Smooth muscle cell of the brain vasculature (primary cell): ENCODE measurements around the gene SLC25A41.

Experiments used
- DNase-seq: peaks from one replicate; pipeline ENCODE4 v3.0.0-alpha.2; 2012; ENCODE audit warnings: low read depth, low spot score

Gene SLC25A41

GRCh38 chr19:6433663-6434062 lies at the start of gene SLC25A41:
Gene SLC25A41, minus strand, starts transcription at chr19:6433763. Its CDS starts 70 bp downstream, at chr19:6433693.
- DNase-seq, result no peak

DNA sequence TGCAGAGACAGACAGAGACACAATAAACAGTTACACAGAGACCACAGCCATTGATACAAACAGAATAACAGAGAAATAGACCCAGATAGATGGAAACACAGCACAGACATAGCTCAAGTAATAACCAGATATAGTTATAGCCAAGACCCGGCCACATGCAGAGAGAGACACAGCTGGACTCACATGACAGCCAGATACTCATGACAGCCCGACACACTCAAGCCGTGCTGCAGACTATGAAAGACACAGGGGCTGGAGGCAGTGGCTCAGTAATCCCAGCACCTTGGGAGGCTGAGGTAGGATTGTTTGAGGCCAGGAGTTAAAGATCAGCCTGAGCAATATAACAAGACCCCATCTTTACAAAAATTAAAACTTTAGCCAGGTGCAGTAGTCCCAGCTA lies 49.7 kb upstream of the SLC25A41 start:
- no peak for DNase-seq

DNA sequence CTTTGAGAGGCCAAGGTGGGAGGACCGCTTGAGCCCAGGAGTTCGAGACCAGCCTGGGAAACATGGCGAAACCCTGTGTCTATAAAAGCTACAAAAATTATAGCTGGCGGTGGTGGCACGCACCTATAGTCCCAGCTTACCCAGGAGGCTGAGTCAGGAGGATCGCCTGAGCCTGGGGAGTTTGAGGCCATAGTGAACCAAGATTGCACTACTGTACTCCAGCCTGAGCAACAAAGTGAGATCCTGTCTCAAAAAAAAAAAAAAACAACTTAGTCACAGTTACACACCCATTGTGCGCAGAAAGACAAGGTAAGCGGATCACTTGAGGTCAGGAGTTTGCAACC lies 48.8 kb upstream of the SLC25A41 start:
- no peak for DNase-seq

DNA sequence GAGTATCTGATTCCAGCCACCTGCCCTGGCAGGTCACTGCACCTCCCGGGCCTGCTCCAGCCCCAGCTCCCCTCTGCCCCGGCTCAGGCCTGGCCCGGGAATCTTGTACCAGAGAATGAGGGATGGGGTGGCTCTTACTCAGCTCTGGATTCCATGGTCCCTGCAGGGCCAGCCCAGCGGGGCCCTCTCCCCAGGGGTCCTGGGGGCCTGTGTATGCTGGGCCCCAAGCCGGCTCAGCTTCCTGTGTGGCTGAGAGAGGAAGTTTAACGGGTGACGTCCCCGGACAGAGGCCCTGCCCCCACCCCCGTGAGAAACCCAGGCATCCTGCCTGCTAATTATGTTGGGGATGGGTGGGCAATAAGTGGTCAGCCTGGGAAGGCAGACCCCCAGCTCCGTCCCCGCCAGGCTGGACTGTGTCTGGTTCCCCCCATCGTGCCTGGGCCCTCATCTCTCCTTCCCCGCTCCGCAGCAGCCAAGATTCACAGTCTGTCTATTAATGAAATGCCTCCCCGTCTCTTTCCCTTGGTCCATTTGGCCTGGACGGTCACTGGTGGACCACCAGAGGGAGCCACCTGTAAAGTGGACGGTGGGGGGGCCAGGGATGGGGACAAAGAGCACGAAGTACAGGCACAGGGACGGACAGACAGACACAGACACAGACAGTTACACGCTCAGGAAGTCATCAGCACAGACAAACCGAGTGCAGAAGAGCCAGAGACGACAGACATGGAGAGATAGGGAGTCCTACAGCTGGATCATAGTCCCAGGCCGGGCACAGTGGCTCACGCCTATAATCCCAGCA lies 48.2 kb upstream of the SLC25A41 start, which contains the start of gene DENND1C:
Gene DENND1C (minus strand): TSS at position 247 of the 802 bp plus-strand sequence. CDS start 92 bp downstream, at position 155.
- no peak for DNase-seq

GRCh38 chr19:6480848-6481415 lies 47.4 kb upstream of the SLC25A41 start:
- DNase-seq, result no peak

DNA sequence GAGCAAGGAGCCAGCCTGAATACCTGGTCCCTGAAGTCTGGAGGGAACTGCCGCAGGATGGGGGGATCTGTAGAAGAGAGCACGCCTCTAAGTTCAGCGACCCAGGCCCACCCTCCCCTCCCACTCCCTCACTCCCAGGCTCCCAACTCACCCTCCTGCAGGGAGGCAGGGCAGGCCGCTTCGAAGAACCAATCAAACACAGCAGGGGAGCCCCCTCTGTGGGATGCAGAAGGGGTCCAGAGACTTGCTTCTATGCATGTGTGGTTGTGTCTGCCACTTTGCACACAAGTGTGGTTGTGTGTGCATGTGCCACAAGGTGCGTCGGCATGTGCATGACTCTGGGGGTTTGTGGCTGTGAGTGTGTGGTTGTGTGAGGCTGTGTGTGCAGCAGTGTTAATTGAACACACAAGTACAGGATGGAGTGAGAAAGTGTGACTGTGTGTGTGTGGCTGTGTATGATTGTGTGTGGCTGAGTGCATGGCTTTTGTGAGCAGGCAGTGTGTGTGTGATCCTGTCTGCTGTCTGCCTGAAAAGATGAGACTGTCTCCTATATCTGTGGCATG lies 46.4 kb upstream of the SLC25A41 start:
- DNase-seq, result no peak

GRCh38 chr19:6478815-6479214 lies 45.3 kb upstream of the SLC25A41 start:
- no peak for DNase-seq

GRCh38 chr19:6476896-6477431 lies 43.4 kb upstream of the SLC25A41 start:
- no peak for DNase-seq

DNA sequence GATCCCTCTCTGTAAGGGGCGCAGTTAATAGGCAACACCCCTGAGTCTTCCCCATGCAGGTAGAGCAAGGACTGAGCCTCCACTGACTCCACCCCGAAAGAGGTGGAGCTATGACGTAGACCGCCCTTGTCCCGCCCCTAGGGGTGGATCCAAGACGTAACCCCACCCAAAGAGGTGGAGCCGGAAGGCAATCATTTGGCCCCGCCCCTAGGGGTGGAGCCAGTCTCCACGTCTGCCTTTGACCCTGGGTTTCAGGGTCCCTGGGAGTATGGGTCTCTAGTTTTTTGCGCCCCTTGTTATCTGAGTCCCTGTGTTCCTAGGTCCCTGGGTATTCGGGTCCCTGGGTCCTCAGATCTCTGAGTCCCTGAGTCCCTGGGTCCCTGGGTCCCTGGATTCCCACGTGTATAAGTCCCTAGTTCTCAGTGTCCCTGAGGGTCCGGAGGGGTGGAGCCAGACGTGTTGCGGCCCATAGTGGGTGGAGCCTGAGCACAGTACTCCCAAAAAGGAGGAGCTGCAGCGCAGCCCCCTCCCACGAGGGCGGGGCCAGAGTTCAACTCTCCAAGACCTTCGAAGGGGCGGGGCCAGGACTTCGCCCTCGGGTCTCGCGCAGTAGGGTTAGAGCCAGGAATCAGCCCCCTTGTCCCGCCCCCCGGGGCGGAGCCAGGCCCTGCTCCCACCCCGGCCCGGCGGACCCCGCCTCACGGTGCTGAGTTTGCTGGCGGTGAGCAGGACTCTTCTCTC lies 42.8 kb upstream of the SLC25A41 start:
- no peak for DNase-seq

GRCh38 chr19:6475321-6476108 lies 42.0 kb upstream of the SLC25A41 start:
- DNase-seq, result no peak

- no peak for DNase-seq
These were observed 40.1 kb upstream of the SLC25A41 start for GRCh38 chr19:6473647-6474046.

DNA sequence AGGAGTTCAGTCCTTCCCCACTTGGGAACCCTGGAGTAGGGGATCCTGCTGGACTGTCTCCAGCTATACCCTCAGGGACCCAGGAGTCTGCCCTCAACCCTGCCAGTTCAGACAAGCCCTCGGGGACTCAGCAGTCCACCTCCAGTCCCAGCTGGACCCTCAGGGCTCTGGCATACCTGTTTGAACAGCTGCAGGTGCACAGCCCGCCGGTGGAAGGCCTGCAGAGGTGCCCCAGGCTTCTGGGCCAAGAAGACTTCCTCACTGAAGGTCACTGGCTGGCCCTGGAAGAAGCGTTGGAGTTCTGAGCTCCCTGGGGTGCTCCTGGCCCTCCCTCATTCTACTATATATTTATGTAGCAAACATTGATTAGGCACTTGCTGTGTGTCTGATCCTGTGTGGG lies 39.1 kb upstream of the SLC25A41 start:
- no peak for DNase-seq

- DNase-seq, result no peak
These were observed 37.5 kb upstream of the SLC25A41 start for GRCh38 chr19:6471076-6471475.

- DNase-seq, result no peak
These were observed 36.6 kb upstream of the SLC25A41 start for GRCh38 chr19:6470173-6470572.

DNA sequence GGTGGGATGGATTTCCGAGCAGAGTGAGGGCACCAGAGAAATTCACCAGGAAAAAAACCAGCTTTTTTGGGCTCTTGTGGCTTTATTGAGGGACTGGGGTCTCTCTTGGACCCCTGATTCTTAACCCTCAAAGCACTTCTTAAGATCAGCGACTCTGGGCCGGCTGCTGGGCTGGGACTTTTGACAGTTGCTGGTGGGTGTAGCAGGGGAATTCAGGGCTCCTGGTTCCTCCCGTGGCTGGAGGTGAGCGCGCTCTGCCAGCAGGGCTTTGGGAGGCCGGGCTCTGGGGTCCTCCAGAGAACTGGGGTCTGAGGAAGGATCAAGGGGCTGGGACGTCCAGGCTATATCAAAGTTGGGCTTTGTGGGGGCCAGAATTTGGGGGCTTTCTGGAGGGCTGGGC lies 33.8 kb upstream of the SLC25A41 start:
- DNase-seq, result no peak

GRCh38 chr19:6466526-6467248 lies 33.1 kb upstream of the SLC25A41 start:
- no peak for DNase-seq

DNA sequence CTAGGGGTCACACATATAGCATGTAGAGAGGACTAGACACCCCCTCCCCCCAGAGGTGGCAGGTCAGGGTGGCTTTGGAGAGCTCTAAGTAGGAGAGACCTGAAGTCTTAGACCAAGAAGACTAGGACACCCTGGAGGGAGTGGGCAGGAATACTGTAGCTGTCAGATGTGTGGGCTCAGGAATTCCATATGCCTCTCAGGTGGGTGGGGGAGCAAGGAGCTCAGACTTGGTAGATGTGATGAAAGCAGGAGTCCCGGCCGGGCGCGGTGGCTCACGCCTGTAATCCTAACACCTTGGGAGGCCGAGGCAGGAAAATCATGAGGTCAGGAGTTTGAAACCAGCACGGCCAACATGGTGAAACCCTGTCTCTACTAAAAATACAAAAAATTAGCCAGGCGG lies 32.1 kb upstream of the SLC25A41 start:
- no peak for DNase-seq

DNA sequence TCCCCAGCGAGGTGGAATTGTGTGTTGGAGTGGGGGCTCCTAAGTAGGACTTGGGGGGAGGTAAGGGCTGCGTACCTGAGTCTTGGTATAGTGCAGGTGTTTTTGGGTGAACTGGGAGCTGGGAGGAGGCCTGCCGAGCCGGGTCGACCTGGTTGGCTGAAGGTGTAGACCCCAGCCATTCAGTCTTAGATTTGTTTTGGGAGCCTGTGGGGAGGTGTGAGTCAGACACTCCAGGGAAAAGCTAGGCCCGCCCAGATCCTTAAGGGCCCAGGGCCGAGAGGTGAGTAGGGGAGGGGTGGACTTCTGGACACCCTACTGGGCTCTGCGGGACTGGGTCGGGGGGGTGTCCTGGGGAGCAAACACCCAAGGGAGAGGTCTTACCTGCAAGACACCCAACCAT lies 31.4 kb upstream of the SLC25A41 start:
- no peak for DNase-seq

- DNase-seq, result no peak
These were observed 30.7 kb upstream of the SLC25A41 start, which contains the start of gene CRB3 for GRCh38 chr19:6464070-6464873. Gene CRB3, plus strand, starts transcription at chr19:6464271. Its CDS starts 431 bp downstream, at chr19:6464702.
